ENCODE data around the gene TCF25. TPM values are rescaled to one million over a fixed set of nuclear protein-coding genes. Genes with fewer than 3 reads are reported as not detected.
"Not testable (repeated sequence)": the region's sequence is repeated elsewhere in the genome, so short reads cannot be mapped to it uniquely, and the experiment has no call there.

Gene TCF25
- polyA plus RNA-seq, 3 donors: 119 to 127 (median 127) TPM

DNA sequence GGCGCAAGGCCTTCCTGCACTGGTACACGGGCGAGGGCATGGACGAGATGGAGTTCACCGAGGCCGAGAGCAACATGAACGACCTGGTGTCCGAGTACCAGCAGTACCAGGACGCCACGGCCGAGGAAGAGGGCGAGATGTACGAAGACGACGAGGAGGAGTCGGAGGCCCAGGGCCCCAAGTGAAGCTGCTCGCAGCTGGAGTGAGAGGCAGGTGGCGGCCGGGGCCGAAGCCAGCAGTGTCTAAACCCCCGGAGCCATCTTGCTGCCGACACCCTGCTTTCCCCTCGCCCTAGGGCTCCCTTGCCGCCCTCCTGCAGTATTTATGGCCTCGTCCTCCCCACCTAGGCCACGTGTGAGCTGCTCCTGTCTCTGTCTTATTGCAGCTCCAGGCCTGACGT lies 62.2 kb downstream of the TCF25 start:
- DNase-seq (ENCODE audit: low read depth in 3 of 3, low spot score in 2 of 3): not testable (repeated sequence)

DNA sequence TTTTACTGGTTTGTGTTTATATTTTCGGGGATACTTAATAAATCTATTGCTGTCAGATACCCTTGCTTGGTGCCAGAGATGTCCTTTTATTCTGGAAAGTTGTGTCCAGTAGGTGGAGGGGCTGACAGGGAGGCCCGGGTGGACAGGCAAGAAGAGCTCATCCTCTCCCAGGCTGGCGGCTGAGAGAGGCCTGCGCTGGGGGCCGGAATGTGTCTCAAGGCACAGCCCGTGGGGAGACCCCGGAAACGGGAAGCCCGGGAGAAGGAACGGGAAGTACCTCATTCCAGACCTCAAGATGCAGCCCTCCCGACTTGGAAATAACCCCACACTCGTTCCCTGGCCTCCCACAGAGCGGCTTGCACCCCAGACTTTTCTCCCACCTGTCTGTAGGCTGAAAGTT lies 62.6 kb downstream of the TCF25 start:
- DNase-seq (ENCODE audit: low read depth in 3 of 3, low spot score in 2 of 3): no peak

DNA sequence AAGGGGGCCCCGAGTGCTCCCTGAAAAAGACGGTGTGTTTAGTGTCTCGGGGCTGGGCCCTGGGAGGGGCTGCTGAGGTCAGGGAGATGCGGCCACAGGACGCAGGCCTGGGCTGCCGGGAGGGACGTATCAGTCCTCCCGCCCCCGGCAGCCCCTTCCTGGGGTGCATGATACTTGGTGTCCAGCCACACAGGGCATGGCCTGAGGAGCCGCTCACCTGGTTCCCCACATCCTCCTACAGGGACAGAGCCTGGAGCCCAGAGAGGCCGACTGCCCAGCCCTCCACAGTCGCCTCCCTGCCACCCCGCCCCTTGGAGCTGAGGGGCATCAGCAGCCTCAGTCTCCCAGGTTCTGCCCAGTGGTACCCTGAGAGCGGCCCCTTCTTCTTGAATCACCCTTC lies 63.1 kb downstream of the TCF25 start:
- no peak for DNase-seq (ENCODE audit: low read depth in 3 of 3, low spot score in 2 of 3)

DNA sequence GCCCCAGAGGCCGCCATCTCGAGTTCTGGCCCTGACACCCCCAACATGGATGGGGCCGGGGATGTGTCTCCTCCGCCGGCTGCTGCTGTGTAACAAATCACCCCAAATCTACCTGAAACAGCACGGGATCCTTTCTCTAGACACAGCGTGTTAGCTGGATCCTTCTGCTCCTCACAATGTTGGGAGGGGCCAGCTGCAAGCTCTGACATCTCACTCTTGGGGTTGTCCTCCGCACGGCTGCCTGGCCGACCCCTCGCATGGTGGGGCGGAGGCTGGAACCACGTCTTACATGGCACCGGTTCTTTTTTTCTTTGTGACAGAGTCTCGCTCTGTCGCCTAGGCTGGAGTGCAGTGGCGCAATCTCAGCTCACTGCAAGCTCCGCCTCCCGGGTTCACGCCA lies 63.6 kb downstream of the TCF25 start:
- DNase-seq (ENCODE audit: low read depth in 3 of 3, low spot score in 2 of 3): no peak

DNA sequence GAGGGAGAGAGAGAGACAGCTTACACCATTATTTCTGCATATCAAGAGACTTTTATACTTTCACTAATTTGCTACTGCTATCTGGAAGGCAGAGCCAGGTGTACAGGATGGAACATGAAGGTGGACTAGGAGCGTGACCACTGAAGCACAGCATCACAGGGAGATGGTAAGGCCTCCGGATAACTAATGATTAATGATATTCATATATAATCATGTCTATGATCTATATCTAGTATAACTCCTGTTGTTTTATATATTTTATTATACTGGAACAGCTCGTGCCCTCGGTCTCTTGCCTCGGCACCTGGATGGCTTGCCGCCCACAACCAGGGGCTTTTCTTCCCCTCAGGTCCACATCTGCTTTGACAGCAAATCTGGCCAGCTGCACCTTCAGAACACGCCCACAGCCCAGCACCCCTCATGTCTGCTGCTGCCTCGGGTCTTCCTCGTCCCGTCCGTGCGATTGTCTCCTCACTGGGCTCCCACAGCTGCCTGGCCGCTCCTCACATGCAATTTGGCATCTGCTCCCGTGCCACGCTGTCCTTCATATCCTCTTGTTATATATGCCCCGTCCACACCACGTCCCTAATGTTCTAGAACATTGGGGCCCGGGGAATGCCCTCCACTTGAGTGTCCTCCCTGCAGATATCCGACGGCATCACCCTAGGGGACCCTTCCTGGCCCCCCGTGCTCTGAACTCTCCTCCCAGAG lies 64.9 kb downstream of the TCF25 start:
- no peak for DNase-seq (ENCODE audit: low read depth in 3 of 3, low spot score in 2 of 3)

DNA sequence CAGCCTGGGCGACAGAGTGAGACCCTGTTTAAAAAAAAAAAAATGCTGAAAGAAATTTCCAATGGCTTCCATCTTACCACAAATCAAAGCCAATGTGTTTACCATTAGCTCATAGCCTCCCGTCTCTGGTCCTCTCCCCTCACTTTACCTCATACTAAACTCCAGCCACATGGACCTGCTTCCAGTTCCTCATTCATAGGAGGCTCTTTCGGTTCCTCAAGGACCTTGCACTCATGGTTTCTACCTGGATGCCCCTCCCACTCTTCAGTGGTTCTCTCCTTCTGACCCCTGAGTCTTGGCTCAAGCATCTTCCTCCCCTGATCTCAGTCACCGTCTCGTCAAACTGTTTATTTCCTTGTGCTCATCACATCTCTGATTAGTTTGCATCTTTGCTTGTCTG lies 71.4 kb downstream of the TCF25 start:
- DNase-seq (ENCODE audit: low read depth in 3 of 3, low spot score in 2 of 3): no peak

DNA sequence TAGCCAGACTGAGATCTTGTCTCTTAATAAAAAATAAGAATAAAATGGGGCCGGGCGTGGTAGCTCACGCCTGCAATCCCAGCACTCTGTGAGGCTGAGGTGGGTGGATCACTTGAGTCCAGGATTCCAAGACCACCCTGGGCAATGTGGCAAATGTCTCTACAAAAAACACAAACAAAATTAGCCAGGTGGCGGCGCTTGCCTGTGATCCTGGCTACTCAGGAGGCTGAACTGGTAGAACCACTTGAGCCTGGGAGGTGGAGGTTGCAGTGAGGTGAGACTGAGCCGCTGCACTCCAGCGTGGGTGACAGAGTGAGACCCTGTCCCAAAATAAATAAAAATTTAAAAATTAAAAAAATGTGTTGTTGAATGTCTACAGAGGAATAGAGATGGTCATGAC lies 72.3 kb downstream of the TCF25 start:
- DNase-seq (ENCODE audit: low read depth in 3 of 3, low spot score in 2 of 3): no peak

DNA sequence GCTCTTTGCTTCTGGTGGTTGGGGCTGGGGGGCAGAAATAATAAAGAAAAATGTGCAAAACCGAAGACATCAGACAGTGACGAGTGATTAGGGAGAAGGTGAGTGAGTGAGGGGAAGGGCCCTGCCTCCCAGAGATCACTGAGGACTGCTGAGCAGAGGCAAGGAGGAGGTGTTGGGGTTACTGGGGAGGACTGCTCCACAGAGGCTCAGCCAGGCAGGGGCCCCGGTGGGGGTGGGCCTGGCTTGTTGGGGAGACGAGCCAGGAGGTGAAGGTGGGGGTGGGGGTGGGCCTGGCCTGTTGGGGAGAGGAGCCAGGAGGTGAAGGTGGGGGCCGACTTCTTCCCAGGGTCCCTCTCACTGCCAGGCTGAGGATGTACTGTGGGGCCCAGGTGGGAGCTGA lies 73.1 kb downstream of the TCF25 start:
- no peak for DNase-seq (ENCODE audit: low read depth in 3 of 3, low spot score in 2 of 3)

DNA sequence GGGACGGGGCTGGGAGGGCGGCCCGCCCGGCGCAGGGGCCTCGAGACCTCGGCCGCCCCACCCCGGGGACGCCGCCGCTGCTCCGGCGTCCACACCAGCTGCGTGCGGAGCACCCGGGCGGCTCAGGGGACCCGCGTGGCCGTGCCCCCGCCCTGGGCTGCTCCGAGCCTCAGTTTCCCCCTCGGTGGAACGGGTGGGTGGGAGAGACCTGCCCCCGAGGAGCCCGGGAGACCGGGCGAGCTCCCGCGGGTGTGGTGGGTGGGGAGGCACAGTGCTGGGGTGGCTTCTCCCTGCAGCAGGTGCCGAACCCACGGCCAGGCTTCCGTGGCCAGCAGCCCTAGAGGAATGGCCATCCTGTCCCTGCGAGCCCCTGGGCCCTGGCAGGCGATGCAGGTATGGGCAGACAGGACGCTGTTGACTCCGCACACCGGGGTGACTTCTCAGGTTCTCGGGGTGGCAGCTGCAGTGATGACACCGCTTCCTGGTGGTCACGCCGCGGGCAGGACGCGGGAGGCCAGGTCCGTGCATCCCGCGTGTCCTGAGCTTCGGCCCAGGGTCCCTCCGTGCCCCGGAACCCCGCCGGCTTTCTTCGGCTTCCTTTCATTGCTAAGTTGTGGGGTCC lies 75.8 kb downstream of the TCF25 start:
- DNase-seq (ENCODE audit: low read depth in 3 of 3, low spot score in 2 of 3): no peak

DNA sequence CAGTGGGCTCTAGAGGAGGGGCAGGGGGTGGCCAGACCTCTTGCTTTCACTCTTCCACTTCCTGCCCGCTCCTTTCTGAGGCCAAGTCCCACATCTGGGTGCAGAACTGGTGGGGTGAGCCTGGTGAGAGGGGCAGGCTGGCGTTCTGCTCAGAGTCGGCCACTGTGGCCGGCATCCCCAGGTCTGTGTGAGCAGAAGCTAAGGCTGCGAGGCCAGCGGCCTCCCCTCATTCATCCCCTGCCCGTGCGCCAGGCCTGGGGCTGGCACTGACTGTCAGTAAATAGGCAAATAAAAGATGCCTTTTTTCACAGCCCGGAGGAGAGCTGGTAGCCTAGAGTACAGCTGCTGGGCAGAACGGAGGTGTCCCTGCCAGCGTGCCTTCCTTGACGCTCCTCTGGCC lies 76.4 kb downstream of the TCF25 start:
- DNase-seq (ENCODE audit: low read depth in 3 of 3, low spot score in 2 of 3): no peak

DNA sequence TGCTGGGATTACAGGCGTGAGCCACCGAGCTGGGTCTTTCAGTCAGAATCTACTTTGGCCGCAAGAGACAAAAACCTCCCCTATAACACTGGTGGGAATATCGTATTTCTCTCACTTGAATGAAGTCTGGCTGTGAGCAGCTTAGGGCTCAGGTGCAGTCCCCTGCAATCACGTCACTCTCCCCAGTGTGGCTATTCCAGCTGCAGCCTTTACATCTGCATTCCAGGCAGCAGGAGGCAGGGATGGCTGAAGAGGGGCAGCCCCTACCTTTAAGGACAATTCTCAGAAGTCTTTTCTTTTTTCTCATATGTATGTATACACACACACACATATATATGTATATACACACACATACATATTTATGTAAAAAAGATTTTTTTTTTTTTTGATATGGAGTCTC lies 78.1 kb downstream of the TCF25 start:
- DNase-seq (ENCODE audit: low read depth in 3 of 3, low spot score in 2 of 3): no peak

DNA sequence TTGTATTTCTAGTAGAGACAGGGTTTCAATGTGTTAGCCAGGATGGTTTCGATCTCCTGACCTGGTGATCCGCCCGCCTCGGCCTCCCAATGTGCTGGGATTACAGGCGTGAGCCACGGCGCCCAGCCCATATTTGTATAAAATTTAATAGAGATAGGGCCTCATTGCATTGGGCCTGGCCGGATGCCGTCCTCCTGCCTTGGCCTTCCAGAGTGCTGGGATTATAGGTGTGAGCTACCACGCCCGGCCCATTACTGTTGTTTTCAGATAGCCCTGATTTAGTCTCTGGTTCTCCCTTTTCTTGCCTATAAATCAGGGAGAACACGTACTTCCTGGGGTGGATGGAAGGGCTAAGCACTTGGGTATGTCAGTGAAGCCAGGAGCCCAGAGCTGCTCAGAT lies 78.7 kb downstream of the TCF25 start:
- no peak for DNase-seq (ENCODE audit: low read depth in 3 of 3, low spot score in 2 of 3)

DNA sequence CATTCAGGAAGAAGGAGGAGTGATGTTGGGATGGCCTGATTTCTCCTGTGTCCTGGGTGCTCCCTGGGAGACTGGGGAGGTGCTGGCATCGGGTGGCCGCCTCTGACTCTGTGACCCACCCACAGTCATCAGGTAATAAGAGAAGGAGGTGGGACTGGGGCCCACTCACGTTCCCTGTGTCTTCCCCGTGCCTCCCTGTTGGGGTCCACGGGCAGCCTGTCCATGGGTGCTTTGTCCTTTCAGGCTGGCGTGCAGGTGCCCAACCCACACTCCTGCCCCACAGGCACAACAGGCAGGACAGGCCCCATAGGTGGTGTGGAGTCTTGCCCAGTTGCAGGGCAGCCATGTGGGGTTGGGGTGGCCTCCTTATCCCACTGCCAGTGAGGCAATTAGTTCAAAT lies 79.2 kb downstream of the TCF25 start:
- DNase-seq (ENCODE audit: low read depth in 3 of 3, low spot score in 2 of 3): no peak

DNA sequence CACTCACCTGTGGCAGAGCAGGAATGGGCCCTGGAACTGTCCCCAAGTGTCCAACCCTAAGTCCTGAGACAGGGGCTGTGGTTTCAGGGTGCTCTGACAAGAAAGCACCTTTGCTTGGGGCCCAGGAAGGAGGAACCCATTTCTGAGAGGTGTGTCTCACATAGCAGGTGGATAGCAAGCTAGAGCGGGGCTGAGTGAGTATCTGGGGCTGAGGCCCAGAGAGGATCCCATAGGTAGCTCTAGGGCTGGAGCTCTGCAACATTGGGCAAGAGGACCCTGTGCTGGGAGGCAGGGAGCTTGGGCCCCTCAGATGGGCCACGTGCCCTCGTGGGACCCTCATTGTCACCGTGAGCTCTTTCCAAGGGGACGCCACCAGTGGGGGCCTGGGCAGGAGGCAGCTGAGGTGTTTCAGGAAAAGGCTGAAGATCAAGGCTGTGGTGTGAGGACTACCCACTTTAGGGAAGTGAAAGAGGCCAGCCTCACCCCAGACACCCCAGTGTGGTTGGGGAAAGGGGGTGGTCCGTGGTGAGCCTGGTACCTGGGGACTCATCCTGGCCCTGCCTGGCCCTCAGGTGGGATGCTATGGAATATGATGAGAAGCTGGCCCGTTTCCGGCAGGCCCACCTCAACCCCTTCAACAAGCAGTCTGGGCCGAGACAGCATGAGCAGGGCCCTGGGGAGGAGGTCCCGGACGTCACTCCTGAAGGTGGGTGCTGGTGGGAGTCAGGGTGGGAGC lies 80.4 kb downstream of the TCF25 start:
- no peak for DNase-seq (ENCODE audit: low read depth in 3 of 3, low spot score in 2 of 3)

DNA sequence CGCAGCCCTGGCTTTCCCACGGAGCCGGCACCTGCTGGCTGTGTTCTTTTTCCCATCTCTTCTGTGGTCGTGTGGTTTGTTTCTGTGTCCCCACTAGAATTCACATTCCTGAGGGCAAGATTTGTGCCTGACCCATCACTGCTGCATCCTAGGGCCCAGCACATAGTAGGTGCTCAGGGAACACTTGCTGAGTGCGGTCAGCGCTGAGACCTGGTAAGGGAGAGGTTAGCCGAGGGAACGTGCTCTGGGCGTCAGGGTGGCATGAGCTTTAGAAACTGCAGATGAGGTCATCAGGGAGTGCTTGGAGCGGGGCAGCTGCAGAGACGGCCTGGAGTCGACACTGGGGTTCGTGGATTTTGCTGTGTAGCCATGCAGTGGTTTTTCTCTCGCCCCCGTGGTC lies 81.1 kb downstream of the TCF25 start:
- DNase-seq (ENCODE audit: low read depth in 3 of 3, low spot score in 2 of 3): no peak

DNA sequence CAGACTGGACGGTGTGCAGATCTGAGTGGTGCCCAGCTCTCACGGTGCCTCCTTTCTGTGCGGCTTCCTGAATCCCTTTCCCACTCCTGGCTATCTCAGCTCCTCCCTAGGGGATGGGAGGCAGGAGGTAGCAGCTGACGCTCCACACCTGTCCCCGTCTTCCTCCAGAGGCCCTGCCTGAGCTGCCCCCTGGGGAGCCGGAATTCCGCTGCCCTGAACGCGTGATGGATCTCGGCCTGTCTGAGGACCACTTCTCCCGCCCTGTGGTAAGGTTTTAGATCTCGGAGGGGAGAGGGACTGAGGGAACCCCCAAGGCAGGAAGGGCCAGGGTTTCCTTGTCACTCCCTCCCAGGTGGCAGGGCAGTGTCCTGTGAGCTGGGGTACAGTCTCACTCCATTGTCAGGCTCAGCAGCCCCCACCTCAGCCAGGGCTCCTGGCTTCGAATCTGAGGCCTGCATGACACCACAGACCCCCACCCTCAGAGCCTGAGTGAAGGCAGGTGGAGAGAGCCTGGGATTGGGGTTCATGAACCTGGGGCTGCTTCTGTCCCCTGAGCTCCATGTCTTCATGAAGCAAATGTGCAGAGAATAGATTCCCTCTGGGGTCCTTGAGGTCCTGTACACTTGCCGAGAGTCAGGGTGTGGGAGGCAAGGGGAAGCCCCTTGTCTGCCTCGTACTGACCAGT lies 81.8 kb downstream of the TCF25 start:
- DNase-seq (ENCODE audit: low read depth in 3 of 3, low spot score in 2 of 3): no peak

DNA sequence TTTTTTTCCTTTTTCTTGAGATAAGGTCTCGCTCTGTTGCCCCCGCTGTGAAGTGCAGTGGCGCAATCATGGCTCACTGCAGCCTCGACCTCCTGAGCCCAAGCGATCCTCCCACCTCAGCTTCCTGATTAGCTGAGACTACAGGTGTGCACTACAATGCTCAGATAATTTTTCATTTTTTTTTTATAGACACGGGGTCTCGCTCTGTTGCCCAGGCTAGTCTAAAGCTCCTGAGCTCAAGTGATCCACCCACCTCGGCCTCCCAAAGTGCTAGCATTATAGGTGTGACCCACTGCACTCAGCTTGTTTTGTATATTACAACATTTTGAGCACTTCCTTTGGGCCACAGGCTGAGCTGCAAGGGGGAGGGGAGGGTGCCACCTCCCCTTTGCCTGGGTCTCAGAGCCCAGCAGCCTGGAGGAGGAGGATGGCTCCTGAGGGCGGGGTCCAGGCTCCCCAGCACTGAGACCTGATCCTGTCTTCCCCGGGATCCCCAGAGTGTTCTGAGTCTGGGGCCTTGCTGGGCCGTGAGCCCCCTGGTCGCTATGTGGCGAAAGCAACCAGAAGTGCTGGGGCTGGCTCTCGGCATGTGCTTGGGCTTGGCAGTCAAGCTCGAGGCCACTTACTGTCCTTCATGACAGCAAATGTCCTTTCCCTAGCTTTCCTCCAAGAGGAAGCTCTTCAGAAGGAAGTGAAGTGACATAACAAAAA lies 83.3 kb downstream of the TCF25 start:
- DNase-seq (ENCODE audit: low read depth in 3 of 3, low spot score in 2 of 3): no peak

DNA sequence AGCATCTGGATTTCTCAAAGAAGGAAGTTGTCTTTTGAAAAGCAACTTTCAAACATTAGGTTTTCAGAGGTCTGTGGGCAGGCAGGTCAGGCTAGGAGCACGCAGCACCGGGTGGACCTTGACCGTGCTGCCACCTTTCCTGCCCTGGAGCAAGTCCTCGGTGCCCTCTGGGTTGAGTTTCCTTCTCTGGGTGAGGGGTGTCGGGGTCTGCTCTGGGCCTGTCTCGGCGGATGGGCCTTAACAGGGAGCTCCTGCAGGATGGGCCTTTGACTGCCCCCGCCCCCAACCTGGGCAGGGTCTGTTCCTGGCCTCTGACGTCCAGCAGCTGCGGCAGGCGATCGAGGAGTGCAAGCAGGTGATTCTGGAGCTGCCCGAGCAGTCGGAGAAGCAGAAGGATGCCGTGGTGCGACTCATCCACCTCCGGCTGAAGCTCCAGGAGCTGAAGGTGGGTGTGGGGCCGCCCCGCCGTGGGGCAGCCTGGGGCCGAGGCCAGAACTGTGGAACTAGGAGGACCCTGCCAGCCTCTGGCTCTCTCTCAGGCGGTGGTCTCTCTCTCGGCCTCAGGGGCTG lies 83.9 kb downstream of the TCF25 start:
- DNase-seq (ENCODE audit: low read depth in 3 of 3, low spot score in 2 of 3): no peak

DNA sequence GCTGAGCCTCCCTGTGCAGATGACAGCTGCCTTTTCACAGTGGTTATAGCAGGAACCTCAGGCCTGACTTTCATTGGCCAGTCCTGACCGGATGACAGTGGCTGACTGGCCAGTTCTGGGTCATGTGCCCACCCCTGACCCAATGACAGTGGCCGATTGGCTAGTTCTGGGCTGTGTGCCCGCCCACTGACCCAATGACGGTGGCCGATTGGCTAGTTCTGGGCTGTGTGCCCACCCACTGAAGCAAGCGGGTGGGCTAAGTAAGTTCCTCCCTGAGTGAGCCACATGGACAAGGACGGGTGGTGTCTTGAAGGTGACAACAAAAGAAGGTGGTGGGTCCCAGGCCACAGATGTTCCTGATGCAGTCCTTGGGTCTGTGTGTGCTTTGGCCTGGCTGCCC lies 84.7 kb downstream of the TCF25 start:
- DNase-seq (ENCODE audit: low read depth in 3 of 3, low spot score in 2 of 3): no peak

DNA sequence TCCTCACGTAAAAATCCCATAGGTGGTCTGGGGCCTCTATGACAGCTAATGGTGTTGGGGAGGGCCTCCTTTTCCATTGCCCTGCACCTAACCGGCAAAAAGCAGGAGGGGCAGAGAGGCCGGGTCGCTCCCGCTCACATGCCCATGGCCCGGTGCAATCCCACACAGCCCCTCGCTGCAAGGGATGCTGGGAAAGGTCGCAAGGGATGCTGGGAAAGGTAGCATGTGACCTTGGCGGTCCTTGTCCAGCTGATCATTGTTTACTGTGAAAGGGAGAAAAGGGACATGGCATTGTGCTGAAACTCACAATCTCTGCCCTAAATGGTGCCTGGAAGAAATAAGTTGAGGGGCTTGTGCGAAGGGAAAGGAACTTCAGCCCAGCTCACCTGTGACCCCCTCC lies 85.2 kb downstream of the TCF25 start:
- no peak for DNase-seq (ENCODE audit: low read depth in 3 of 3, low spot score in 2 of 3)

DNA sequence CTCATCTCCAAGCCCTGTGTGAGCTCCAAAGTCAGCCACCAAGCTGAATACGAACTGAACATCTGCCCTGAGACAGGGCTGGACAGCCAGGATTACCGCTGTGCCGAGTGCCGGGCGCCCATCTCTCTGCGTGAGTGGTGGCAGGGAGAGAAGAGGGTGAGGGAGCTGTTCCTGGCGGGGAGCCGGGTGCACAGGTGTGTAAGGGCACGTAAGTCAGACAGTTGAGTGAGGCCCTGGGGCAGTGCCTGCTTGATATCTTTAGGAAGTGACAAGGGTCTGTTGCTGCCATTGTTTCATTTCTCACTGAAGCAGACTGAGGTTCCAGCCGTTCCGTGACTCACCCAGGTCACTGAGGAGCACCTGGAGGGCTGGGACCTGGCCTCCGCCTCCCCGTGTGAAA lies 87.6 kb downstream of the TCF25 start:
- DNase-seq (ENCODE audit: low read depth in 3 of 3, low spot score in 2 of 3): no peak
